ENCODE measurements around the gene CDC42BPA. TPM values are rescaled to one million over a fixed set of nuclear protein-coding genes. Genes with fewer than 3 reads are reported as not detected.

CDC42BPA gene
- polyA plus RNA-seq, 1 donor (not counting 4 experiments of a cell fraction or from before 2014, with no cell fraction given), result 9.2 TPM

- H3K27ac ChIP-seq (ENCODE audit: control insufficient read depth, insufficient read depth, low read length), result no peak overlapping the region
- H3K9me1 ChIP-seq (ENCODE audit: control insufficient read depth, extremely low read depth, insufficient read depth, low read length), result no peaks in the 10 kb centered on the region
- no peak overlapping the region for H3K4me3 ChIP-seq (ENCODE audit: control insufficient read depth in 2 of 3, extremely low read depth in 1 of 3, insufficient read depth in 2 of 3, low read depth in 1 of 3, low read length in 3 of 3)
- peaks cover 0 to 2% of the 10 kb centered on the region in 2 experiments for H3K36me3 ChIP-seq (ENCODE audit: control insufficient read depth in 2 of 2, extremely low read depth in 1 of 2, insufficient read depth in 2 of 2, low read length in 2 of 2)
- DNase-seq (ENCODE audit: low read depth, low spot score), result no peak
- dilution Hi-C loops (cut with MboI; ENCODE audit: extremely low pct_ligation_motif_present, low sequenced_read_pairs), result no loop called here
- no peak overlapping the region for H3K9ac ChIP-seq (ENCODE audit: control insufficient read depth, extremely low read depth, insufficient read depth, low read length)
- no peaks in the 10 kb centered on the region for H3K79me2 ChIP-seq (ENCODE audit: control insufficient read depth, insufficient read depth, low read length)
- H3K4me1 ChIP-seq (ENCODE audit: control insufficient read depth, extremely low read depth, insufficient read depth, low read length), result no peaks in the 10 kb centered on the region
- TF ChIP-seq CTCF (optimal IDR thresholded peaks at IDR 0.05 in 1 of 3, IDR thresholded peaks at IDR 0.05 in 1 of 3, conservative IDR thresholded peaks at IDR 0.05 in 1 of 3; ENCODE audit: extremely low read depth in 1 of 3, insufficient read depth in 2 of 3, low read length in 3 of 3) (no peak), EZH2 (IDR thresholded peaks at IDR 0.05; ENCODE audit: low read length) (no peak)
- H3K4me2 ChIP-seq (ENCODE audit: control insufficient read depth, extremely low read depth, insufficient read depth, low read depth, low read length), result no peak overlapping the region
- no peak for FAIRE-seq
- H4K20me1 ChIP-seq (ENCODE audit: control insufficient read depth, extremely low read depth, insufficient read depth, low read length), result no peaks in the 10 kb centered on the region
- no peaks in the 10 kb centered on the region for H3K9me3 ChIP-seq (ENCODE audit: control insufficient read depth, low read depth, low read length)
- H3K27me3 ChIP-seq (ENCODE audit: control insufficient read depth, extremely low read depth, insufficient read depth, low read length), result no peaks in the 10 kb centered on the region
- no peak overlapping the region for H2AFZ ChIP-seq (ENCODE audit: control insufficient read depth, low read length)
Measured at GRCh38 chr1:226983247-226983991, 334.9 kb downstream of the CDC42BPA start.

- no peak overlapping the region for H3K4me2 ChIP-seq (ENCODE audit: control insufficient read depth, extremely low read depth, insufficient read depth, low read depth, low read length)
- dilution Hi-C loops (cut with MboI; ENCODE audit: extremely low pct_ligation_motif_present, low sequenced_read_pairs), result no loop called here
Measured at GRCh38 chr1:226982451-226983177, 335.7 kb downstream of the CDC42BPA start.

More at GRCh38 chr1:226982451-226983177, 335.7 kb downstream of the CDC42BPA start:
- Histone ChIP-seq H3K36me3 (ENCODE audit: control insufficient read depth in 2 of 2, extremely low read depth in 1 of 2, insufficient read depth in 2 of 2, low read length in 2 of 2) (peaks cover 0 to 2% of the 10 kb centered on the region in 2 experiments), H3K4me1 (ENCODE audit: control insufficient read depth, extremely low read depth, insufficient read depth, low read length) (no peaks in the 10 kb centered on the region), H3K27me3 (ENCODE audit: control insufficient read depth, extremely low read depth, insufficient read depth, low read length) (no peaks in the 10 kb centered on the region), H3K9ac (ENCODE audit: control insufficient read depth, extremely low read depth, insufficient read depth, low read length) (no peak overlapping the region), H2AFZ (ENCODE audit: control insufficient read depth, low read length) (no peak overlapping the region), H4K20me1 (ENCODE audit: control insufficient read depth, extremely low read depth, insufficient read depth, low read length) (no peaks in the 10 kb centered on the region), H3K4me3 (ENCODE audit: control insufficient read depth in 2 of 3, extremely low read depth in 1 of 3, insufficient read depth in 2 of 3, low read depth in 1 of 3, low read length in 3 of 3) (no peak overlapping the region), H3K9me3 (ENCODE audit: control insufficient read depth, low read depth, low read length) (no peaks in the 10 kb centered on the region), H3K9me1 (ENCODE audit: control insufficient read depth, extremely low read depth, insufficient read depth, low read length) (no peaks in the 10 kb centered on the region), H3K27ac (ENCODE audit: control insufficient read depth, insufficient read depth, low read length) (no peak overlapping the region), H3K79me2 (ENCODE audit: control insufficient read depth, insufficient read depth, low read length) (no peaks in the 10 kb centered on the region)
- FAIRE-seq (no peak), DNase-seq (ENCODE audit: low read depth, low spot score) (no peak)
- no peak for TF ChIP-seq EZH2 (IDR thresholded peaks at IDR 0.05; ENCODE audit: low read length)
- no peak for TF ChIP-seq CTCF (optimal IDR thresholded peaks at IDR 0.05 in 1 of 3, IDR thresholded peaks at IDR 0.05 in 1 of 3, conservative IDR thresholded peaks at IDR 0.05 in 1 of 3; ENCODE audit: extremely low read depth in 1 of 3, insufficient read depth in 2 of 3, low read length in 3 of 3)
